HG02938 (cell line): ENCODE results near the gene PNRC2.
"Not testable (repeated sequence)": the region's sequence is repeated elsewhere in the genome, so short reads cannot be mapped to it uniquely, and the experiment has no call there.

Experiments
- ATAC-seq: cut with Tn5 transposase; IDR thresholded peaks from one replicate; pipeline ENCODE4 v1.9.1; 2021; ENCODE audit warnings: mild to moderate bottlenecking, moderate library complexity; ENCODE audit not compliant: unreplicated experiment

The PNRC2 gene

GRCh38 chr1:23987038-23987437 lies 27.4 kb downstream of the PNRC2 start:
- not testable (repeated sequence) for ATAC-seq

DNA sequence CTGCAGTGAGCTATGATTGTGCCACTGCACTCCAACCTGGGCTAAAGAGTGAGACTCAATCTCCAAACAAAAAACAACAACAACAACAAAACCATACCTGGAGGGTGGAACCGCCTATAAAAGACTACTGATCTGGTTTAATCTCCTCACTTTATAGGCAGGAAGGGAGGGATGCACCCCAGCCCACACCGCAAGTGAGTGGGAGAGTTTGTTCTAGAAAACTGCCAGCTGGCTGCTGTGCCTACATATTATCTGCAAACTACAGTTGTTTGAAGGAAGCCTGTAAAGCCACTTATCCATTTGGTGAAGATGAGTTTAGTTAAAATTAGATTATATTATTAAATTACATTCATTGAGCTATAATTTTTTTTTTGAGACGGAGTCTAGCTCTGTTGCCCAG lies 29.6 kb downstream of the PNRC2 start:
- no peak for ATAC-seq

DNA sequence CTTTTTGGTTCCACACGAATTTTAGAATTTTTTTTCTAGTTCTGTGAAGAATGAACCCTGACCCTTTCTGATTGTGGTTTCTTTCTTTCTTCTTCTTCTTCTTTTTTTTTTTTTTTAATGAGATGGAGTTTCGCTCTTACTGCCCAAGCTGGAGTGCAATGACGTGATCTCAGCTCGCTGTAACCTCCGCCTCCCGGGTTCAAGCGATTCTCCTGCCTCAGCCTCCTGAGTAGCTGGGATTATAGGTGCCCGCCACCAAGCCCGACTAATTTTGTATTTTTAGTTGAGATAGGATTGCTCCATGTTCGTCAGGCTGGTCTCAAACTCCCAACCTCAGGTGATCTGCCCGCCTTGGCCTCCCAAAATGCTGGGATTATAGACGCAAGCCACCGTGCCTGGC lies 32.4 kb downstream of the PNRC2 start:
- not testable (repeated sequence) for ATAC-seq

GRCh38 chr1:23995431-23995837 lies 35.8 kb downstream of the PNRC2 start:
- no peak for ATAC-seq

DNA sequence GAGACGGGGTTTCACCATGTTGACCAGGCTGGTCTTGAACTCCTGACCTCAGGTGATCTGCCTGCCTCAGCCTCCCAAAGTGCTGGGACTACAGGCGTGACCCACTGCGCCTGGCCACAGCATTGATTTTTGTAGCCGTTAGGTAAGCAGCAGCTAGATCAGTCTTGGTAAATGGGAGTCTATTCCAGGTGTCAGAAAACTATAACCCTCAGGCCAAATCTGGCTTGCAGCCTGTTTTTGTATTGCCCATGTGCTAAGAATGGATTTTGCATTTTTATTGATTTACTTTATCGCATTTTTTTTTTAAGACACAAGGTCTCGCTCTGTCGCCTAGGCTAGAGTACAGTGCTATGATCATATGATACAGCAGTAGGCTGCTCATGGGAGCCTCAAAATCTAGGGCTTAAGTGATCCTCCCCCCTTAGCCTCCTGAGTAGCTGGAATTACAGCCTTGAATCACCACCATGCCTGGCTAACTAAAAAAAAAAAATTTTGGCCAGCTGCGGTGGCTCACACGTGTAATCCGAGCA lies 37.1 kb downstream of the PNRC2 start:
- ATAC-seq: no peak

DNA sequence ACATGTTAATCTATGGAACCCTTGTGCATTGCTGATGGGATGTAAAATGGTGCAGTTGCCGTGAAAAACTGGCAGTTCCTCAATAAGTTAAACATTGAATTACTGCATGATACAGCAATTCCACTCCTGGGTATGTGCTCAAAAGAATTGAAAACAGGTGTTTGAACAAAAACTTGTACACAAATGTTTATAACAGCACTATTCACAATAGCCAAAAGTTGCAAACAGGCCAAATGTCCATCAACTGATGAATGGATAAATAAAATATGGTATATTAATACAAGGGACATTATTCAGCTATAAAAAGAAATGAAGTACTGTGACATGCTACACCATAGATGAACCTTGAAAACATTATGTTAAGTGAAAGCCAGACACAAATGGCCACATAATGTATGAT lies 38.2 kb downstream of the PNRC2 start:
- ATAC-seq: no peak

DNA sequence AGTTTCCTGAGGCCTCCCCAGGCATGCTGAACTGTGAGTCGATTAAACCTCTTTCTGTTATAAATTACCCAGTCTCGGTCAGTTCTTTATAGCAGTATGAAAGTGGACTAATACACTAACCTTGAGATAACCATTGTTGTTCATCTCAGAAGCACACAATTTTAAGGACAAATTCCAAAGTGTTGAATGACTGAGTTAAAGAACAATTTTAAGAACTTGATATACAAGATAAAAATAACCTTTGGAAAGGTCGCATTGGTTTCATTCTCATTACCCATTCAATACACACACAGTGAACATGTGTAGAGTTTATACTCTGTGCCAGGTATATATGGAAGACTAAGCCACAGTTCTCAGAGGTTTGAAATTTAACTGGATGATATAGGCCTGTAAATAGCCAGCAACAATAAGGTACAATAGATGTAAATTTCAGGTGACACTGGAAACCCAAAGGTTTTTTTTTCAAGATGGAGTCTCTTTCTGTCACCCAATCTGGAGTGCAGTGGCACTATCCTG lies 39.6 kb downstream of the PNRC2 start:
- no peak for ATAC-seq

DNA sequence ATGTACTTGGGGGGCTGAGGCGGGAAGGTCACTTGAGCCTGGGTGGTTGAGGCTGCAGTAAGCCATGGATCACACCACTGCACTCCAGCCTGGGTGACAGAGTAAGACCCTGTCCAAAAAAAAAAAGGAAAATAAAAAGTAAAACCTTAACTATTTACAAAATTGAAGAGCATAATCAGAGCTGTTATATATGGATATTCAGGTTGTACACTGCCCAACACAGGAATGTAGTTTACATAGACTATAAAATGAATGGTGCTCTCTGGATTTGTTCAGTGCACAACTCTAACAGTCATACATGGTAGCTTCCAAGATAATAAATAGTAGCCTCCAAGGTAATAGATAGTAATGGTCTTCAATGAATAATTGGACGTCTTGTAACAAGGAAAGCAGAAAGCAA lies 43.1 kb downstream of the PNRC2 start:
- ATAC-seq: no peak

DNA sequence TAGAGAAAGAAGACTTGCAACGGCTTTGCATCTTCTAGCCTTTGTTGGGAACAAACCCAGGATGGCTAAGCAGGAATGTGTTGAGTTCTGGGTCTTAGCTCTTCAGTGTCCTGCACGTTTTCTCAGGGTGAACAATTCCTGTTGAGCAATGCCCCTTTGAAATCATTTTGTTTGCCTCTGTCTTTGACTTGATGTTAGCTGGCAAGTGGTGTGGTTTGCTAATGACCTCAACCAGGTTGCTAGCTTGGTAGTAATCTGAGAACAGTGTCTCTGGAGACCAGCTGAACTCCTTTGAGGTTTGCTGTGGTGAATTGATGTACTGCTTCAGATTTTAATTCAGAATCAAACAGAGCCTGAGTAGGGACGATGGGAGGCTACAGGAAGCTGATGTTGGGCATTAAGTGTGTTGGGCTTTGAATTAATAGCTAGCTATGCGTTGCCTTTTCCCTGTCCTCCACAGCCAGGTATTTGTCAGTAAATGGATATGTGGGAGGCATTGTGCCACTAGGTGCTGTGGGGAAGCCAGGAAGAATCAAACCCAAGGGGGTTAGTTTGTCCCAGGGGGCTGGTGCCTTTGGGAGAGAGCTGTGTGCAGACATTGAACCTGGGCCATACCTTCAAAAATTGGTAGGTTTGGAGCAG lies 43.8 kb downstream of the PNRC2 start:
- no peak for ATAC-seq

DNA sequence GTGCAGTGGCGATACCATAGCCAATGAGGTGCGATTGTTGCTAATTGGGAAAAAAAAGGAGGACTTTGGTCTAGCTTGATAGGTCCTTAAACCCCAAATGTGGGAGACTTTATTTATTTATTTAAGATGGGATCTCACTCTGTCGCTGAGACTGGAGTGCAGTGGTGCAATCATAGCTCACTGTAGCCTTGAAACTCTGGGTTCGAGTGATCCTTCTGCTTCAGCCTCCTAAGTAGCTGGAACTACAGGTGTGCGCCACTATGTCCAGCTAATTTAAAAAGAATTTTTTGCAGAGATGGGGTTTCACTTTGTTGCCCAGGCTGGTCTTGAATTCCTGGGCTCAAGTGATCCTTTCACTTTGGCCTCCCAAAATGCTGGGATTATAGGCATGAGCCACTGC lies 44.5 kb downstream of the PNRC2 start:
- ATAC-seq: no peak

GRCh38 chr1:24005163-24005562 lies 45.5 kb downstream of the PNRC2 start:
- ATAC-seq: no peak

DNA sequence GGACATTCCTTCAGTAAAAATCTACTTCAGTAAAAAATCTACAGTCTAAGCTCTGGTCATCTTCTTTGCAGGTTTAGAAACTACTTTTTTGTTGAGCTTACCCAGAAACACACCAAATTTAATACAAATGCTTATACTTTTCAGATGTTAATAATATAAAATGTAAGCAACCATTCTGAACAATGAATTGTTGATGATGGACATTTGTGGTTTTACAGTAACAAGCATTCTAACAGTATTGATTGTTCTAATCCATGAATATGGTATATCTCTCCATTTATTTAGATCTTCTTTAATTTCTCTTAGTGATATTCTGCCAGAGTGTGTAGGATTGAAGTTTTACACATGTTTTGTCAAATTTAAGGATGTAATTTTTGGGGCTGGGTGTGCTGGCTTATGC lies 47.5 kb downstream of the PNRC2 start:
- ATAC-seq: no peak

- ATAC-seq: not testable (repeated sequence)
These were observed 49.1 kb downstream of the PNRC2 start for GRCh38 chr1:24008574-24009184.

DNA sequence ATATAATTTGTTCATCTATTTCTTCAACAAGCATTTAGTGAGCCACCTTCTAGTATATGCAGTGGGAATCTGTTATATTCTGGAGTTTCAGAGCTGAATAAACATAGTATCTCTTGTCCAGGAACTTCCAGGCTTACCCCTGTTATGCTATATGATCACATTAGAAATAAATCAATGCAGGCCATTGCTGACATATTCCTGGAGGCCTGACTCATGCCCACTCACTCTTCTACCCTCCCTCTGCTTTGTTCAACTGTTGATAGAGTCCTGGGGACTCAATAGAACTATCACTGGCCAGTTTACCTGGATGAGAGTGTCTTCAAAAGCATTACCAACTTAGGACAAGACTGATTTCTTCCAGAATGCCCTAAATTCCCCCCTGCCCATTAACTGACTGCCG lies 49.8 kb downstream of the PNRC2 start:
- no peak for ATAC-seq

- ATAC-seq: no peak
These were observed 51.0 kb downstream of the PNRC2 start for GRCh38 chr1:24010650-24011049.

- ATAC-seq: not testable (repeated sequence)
These were observed 53.2 kb downstream of the PNRC2 start for GRCh38 chr1:24012878-24013277.
